ENCODE data around the gene THSD4. TPM values are rescaled to one million over a fixed set of nuclear protein-coding genes. Genes with fewer than 3 reads are reported as not detected.

The THSD4 gene
- total RNA-seq, 1 donor from 2014 or later, result 151 TPM

- H3K36me3 ChIP-seq, result no peaks in the 10 kb centered on the region
- no peak for DNase-seq (ENCODE audit: low spot score in 2 of 2)
- no peaks in the 10 kb centered on the region for H3K9me3 ChIP-seq
- no peak overlapping the region for H3K27ac ChIP-seq
- no peak overlapping the region for H3K4me3 ChIP-seq
- no peaks in the 10 kb centered on the region for H3K27me3 ChIP-seq
- peaks cover 0 to 9% of the 10 kb centered on the region in 2 donors for H3K4me1 ChIP-seq
- TF ChIP-seq, protein P1, sequence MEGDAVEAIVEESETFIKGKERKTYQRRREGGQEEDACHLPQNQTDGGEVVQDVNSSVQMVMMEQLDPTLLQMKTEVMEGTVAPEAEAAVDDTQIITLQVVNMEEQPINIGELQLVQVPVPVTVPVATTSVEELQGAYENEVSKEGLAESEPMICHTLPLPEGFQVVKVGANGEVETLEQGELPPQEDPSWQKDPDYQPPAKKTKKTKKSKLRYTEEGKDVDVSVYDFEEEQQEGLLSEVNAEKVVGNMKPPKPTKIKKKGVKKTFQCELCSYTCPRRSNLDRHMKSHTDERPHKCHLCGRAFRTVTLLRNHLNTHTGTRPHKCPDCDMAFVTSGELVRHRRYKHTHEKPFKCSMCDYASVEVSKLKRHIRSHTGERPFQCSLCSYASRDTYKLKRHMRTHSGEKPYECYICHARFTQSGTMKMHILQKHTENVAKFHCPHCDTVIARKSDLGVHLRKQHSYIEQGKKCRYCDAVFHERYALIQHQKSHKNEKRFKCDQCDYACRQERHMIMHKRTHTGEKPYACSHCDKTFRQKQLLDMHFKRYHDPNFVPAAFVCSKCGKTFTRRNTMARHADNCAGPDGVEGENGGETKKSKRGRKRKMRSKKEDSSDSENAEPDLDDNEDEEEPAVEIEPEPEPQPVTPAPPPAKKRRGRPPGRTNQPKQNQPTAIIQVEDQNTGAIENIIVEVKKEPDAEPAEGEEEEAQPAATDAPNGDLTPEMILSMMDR (IDR thresholded peaks at IDR 0.05), result no peak
- intact Hi-C loops (cut with DNase I), result loop anchor here (10.0 kb wide), 1 partner anchor 272 kb away; no protein-coding TSS in a partner anchor
Observed at GRCh38 chr15:71657141-71657540, 541.9 kb downstream of the THSD4 start.

DNA sequence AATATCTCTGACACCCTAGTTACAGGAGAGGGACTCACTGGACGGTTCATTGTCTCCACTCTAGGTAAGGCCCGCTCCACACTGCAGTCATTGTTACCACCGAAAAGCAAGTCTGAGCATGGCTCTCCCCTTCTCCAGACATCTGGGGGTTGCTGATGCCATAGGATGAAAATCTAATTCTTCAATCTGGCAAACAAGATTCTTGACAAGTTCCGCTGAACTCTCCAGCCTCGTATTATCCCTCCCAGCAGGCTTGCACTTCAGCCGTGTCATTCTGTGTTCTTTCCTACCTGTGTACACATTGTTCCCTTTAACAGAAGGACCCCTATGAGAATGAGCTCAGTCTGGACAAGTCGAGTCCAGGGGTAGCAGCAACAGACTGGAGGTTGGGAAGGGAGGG is 542.8 kb downstream of the THSD4 start:
- no peak for DNase-seq (ENCODE audit: low spot score in 2 of 2)
- H3K36me3 ChIP-seq, result no peaks in the 10 kb centered on the region
- H3K27ac ChIP-seq, result no peak overlapping the region
- intact Hi-C loops (cut with DNase I), result loop anchor here (10.0 kb wide), 1 partner anchor 273 kb away; no protein-coding TSS in a partner anchor
- H3K9me3 ChIP-seq, result no peaks in the 10 kb centered on the region
- H3K4me3 ChIP-seq, result no peak overlapping the region
- TF ChIP-seq, protein P1 (IDR thresholded peaks at IDR 0.05), result no peak
- peaks cover 0 to 9% of the 10 kb centered on the region in 2 donors for H3K4me1 ChIP-seq
- H3K27me3 ChIP-seq, result no peaks in the 10 kb centered on the region

- Histone ChIP-seq H3K36me3 (no peaks in the 10 kb centered on the region), H3K27me3 (no peaks in the 10 kb centered on the region), H3K9me3 (no peaks in the 10 kb centered on the region), H3K4me3 (no peak overlapping the region), H3K27ac (peak overlapping the region; percentile 24 to 38), H3K4me1 (peaks cover 0 to 9% of the 10 kb centered on the region in 2 donors)
- intact Hi-C loops (cut with DNase I), result loop anchor here (10.0 kb wide), 1 partner anchor 274 kb away; no protein-coding TSS in a partner anchor
- no peak for DNase-seq (ENCODE audit: low spot score in 2 of 2)
- TF ChIP-seq, protein P1 (IDR thresholded peaks at IDR 0.05), result no peak
Observed at GRCh38 chr15:71658827-71659729, 543.8 kb downstream of the THSD4 start.

DNA sequence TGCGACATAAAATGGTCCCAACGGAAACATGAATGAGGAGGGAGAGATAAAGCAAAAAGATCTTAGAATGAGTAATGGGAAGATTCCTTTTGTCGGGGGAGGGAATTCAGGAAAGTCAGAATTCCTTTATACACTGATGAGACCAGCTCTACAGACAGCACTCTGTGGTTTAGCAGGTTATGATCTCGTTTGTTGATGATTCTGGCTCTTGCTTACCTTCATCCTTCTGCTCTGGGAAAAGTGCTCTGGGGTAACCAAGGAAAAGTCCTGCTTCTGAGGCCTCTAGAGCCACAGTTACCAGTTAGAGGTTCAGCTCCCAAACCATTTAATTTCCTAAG is 544.4 kb downstream of the THSD4 start:
- H3K9me3 ChIP-seq, result no peaks in the 10 kb centered on the region

DNA sequence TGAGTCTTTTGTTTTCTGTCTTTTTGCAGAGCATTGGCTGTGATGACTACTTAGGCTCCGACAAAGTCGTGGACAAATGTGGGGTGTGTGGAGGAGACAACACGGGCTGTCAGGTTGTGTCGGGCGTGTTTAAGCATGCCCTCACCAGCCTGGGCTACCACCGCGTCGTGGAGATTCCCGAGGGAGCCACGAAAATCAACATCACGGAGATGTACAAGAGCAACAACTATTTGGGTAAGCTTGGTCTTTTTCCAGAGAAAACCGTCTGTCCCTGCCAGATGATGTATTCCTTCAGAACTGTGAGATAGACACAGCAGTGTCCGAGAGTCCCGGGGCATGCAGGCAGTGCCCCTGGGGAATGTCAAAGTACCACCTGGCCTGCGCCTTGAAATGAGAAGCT is 545.2 kb downstream of the THSD4 start:
- H3K4me3 ChIP-seq, result no peak overlapping the region
- TF ChIP-seq, protein P1 (IDR thresholded peaks at IDR 0.05), result no peak
- no peaks in the 10 kb centered on the region for H3K27me3 ChIP-seq
- DNase-seq (ENCODE audit: low spot score in 2 of 2), result no peak
- H3K4me1 ChIP-seq, result peaks cover 0 to 9% of the 10 kb centered on the region in 2 donors
- intact Hi-C loops (cut with DNase I), result no loop called here
- H3K36me3 ChIP-seq, result no peaks in the 10 kb centered on the region
- peaks cover 0 to 3% of the 10 kb centered on the region in 2 donors for H3K9me3 ChIP-seq
- H3K27ac ChIP-seq, result no peak overlapping the region

More for the DNA sequence above, 544.4 kb downstream of the THSD4 start:
- Histone ChIP-seq H3K4me3 (no peak overlapping the region), H3K36me3 (no peaks in the 10 kb centered on the region), H3K27me3 (no peaks in the 10 kb centered on the region), H3K27ac (peak overlapping the region; percentile 24 to 38), H3K4me1 (peaks cover 0 to 9% of the 10 kb centered on the region in 2 donors)
- intact Hi-C loops (cut with DNase I), result loop anchor here (10.0 kb wide), 1 partner anchor 275 kb away; no protein-coding TSS in a partner anchor
- DNase-seq (ENCODE audit: low spot score in 2 of 2), result no peak
- TF ChIP-seq, protein P1 (IDR thresholded peaks at IDR 0.05), result no peak

All from ascending aorta (tissue), 2 donors.